Gastrocnemius medialis (tissue), 4 donors: ENCODE results near the gene TRIM62.

Source experiments
- POLR2A ChIP-seq, 2 donors: fragments of 450-650 bp; IDR thresholded peaks; one replicate each; pipeline ENCODE4 v1.6.1; 2017; ENCODE audit warnings: antibody characterized with exemption in 2 of 2, mild to moderate bottlenecking in 2 of 2, moderate library complexity in 2 of 2
- TF ChIP-seq, protein P1 (sequence below), 5 experiments: fragments of 450-650 bp in 3 of 5; fragments of 200-600 bp in 2 of 5; sonication (generic) in 2 of 5; IDR thresholded peaks in 4 of 5; conservative IDR thresholded peaks in 1 of 5; 1 replicate in 4 of 5; 2 replicates in 1 of 5; pipeline ENCODE4 v1.5.1; 2016 to 2019; ENCODE audit warnings: antibody characterized with exemption in 5 of 5, mild to moderate bottlenecking in 3 of 5, moderate library complexity in 3 of 5

- TF ChIP-seq, protein P1, sequence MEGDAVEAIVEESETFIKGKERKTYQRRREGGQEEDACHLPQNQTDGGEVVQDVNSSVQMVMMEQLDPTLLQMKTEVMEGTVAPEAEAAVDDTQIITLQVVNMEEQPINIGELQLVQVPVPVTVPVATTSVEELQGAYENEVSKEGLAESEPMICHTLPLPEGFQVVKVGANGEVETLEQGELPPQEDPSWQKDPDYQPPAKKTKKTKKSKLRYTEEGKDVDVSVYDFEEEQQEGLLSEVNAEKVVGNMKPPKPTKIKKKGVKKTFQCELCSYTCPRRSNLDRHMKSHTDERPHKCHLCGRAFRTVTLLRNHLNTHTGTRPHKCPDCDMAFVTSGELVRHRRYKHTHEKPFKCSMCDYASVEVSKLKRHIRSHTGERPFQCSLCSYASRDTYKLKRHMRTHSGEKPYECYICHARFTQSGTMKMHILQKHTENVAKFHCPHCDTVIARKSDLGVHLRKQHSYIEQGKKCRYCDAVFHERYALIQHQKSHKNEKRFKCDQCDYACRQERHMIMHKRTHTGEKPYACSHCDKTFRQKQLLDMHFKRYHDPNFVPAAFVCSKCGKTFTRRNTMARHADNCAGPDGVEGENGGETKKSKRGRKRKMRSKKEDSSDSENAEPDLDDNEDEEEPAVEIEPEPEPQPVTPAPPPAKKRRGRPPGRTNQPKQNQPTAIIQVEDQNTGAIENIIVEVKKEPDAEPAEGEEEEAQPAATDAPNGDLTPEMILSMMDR (IDR thresholded peaks at IDR 0.05 in 4 of 5, conservative IDR thresholded peaks at IDR 0.05 in 1 of 5) = no peak
- TF ChIP-seq POLR2A (IDR thresholded peaks at IDR 0.05) = no peak
These were observed 83.5 kb downstream of the TRIM62 start for GRCh38 chr1:33098371-33098770.
